ENCODE results near the gene PRR23C.
"Not testable (repeated sequence)": the region's sequence is repeated elsewhere in the genome, so short reads cannot be mapped to it uniquely, and the experiment has no call there.

Gene PRR23C

DNA sequence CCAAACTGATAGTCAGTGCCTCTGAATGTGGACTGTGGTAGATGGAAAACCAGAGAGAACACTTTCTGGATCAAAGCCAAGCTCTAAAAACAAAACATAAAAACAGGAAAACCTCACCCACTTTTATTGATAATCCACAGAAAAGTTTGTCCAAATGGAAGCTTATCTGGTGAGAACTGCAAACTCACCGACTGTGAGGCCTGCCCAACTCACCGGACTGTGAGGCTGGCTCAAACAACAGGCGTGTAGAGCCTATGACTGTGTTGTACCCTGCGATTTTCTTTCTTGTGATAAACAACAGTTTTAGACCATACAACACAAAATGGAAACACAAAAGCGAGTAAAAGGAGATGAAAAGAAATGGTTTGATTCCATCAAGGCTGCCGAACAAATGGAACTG is 7.2 kb downstream of the PRR23C start:
- H3K4me1 ChIP-seq (ENCODE audit: control insufficient read depth, insufficient read depth, low read length, poor library complexity, severe bottlenecking): no peaks in the 10 kb centered on the region
- no peak overlapping the region for H3K4me3 ChIP-seq (ENCODE audit: insufficient read depth, low read depth, low read length, poor library complexity, severe bottlenecking)
- no peaks in the 10 kb centered on the region for H3K27me3 ChIP-seq (replicated peaks; ENCODE audit: control insufficient read depth, insufficient read depth, low read length, poor library complexity, severe bottlenecking)
- H3K36me3 ChIP-seq (ENCODE audit: control insufficient read depth, insufficient read depth, low read length): no peaks in the 10 kb centered on the region
- H3K9me3 ChIP-seq (ENCODE audit: control insufficient read depth, low read length): no peaks in the 10 kb centered on the region
- DNase-seq: no peak
- H3K27ac ChIP-seq (ENCODE audit: insufficient read depth, low read length, poor library complexity, severe bottlenecking): no peak overlapping the region

DNA sequence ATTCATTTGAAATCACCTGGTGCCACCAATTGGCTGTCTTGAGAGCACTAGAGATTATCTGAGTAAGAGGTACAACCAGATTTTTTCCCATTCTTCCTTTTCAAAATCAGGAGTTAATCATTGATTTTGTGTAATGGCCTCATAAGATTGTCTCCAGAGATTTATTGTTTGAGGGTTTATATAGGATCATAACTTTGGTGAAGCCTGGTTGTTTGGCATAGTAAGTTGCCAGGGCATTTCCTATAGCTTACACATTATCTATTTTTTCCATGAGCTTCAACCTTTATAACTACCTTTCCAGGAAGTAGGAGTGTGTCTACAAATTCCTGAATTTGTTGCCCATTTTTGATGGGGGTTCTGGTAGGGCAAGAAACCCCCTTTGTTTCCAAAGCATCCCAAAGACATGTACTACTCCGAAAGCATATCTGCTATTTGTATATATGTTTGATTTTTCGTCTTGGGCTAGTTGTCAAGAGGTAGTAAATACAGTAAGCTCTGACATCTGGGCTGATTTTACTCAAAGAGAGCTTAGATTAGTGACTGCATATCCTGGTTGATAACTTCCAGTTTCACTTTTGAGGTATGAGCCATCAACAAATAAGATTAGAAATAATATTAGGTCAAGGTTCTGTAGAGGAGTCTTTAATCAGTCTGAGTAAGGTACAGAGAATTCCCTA is 12.2 kb downstream of the PRR23C start:
- DNase-seq: no peak
- Histone ChIP-seq H3K27ac (ENCODE audit: insufficient read depth, low read length, poor library complexity, severe bottlenecking) (no peak overlapping the region), H3K36me3 (ENCODE audit: control insufficient read depth, insufficient read depth, low read length) (no peaks in the 10 kb centered on the region)

DNA sequence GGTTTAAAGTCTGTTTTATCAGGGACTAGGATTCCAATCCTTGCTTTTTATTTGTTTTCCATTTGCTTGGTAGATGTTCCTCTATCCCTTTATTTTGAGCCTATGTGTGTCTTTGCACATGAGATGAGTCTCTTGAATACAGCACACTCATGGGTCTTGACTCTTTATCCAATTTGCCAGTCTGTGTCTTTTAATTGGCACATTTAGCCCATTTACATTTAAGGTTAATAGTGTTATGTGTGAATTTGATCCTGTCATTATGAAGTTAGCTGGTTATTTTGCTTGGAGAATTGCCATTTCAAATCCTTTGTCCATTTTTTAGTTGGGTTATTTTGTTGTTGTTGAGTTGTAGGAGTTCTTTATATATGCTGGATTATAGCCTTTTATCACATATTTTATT is 14.1 kb downstream of the PRR23C start:
- H3K4me3 ChIP-seq (ENCODE audit: insufficient read depth, low read depth, low read length, poor library complexity, severe bottlenecking); H3K36me3 ChIP-seq (ENCODE audit: control insufficient read depth, insufficient read depth, low read length): not testable (repeated sequence)

More for the DNA sequence above, 12.2 kb downstream of the PRR23C start:
- Histone ChIP-seq H3K4me1 (ENCODE audit: control insufficient read depth, insufficient read depth, low read length, poor library complexity, severe bottlenecking) (no peaks in the 10 kb centered on the region), H3K9me3 (ENCODE audit: control insufficient read depth, low read length) (no peaks in the 10 kb centered on the region), H3K4me3 (ENCODE audit: insufficient read depth, low read depth, low read length, poor library complexity, severe bottlenecking) (no peak overlapping the region), H3K27me3 (replicated peaks; ENCODE audit: control insufficient read depth, insufficient read depth, low read length, poor library complexity, severe bottlenecking) (no peaks in the 10 kb centered on the region)

DNA sequence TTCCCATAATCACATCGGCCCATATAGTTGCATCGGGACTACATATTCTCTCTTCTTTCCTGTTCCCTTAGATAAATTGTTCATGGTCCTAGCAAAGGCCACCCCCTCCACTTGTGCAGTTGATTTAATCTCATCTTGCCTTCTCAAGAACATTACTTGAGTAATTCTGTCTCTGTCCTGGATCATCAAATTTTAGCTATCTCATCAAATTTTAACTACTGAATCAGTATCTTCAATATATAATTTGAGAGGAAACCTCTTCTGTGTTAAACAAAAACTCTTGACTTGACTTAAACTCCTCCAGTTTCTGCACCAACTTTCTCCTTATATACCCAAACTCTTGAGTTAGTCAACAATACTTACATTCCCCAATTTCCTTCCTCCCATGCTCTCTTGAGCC is 19.7 kb downstream of the PRR23C start:
- DNase-seq: no peak
- no peaks in the 10 kb centered on the region for H3K27me3 ChIP-seq (replicated peaks; ENCODE audit: control insufficient read depth, insufficient read depth, low read length, poor library complexity, severe bottlenecking)
- no peaks in the 10 kb centered on the region for H3K9me3 ChIP-seq (ENCODE audit: control insufficient read depth, low read length)
- no peak overlapping the region for H3K27ac ChIP-seq (ENCODE audit: insufficient read depth, low read length, poor library complexity, severe bottlenecking)
- no peaks in the 10 kb centered on the region for H3K4me1 ChIP-seq (ENCODE audit: control insufficient read depth, insufficient read depth, low read length, poor library complexity, severe bottlenecking)
- H3K4me3 ChIP-seq (ENCODE audit: insufficient read depth, low read depth, low read length, poor library complexity, severe bottlenecking): no peak overlapping the region
- no peaks in the 10 kb centered on the region for H3K36me3 ChIP-seq (ENCODE audit: control insufficient read depth, insufficient read depth, low read length)

More for the DNA sequence above, 14.1 kb downstream of the PRR23C start:
- DNase-seq; H3K27me3 ChIP-seq (replicated peaks; ENCODE audit: control insufficient read depth, insufficient read depth, low read length, poor library complexity, severe bottlenecking); H3K27ac ChIP-seq (ENCODE audit: insufficient read depth, low read length, poor library complexity, severe bottlenecking); H3K9me3 ChIP-seq (ENCODE audit: control insufficient read depth, low read length); H3K4me1 ChIP-seq (ENCODE audit: control insufficient read depth, insufficient read depth, low read length, poor library complexity, severe bottlenecking): not testable (repeated sequence)

DNA sequence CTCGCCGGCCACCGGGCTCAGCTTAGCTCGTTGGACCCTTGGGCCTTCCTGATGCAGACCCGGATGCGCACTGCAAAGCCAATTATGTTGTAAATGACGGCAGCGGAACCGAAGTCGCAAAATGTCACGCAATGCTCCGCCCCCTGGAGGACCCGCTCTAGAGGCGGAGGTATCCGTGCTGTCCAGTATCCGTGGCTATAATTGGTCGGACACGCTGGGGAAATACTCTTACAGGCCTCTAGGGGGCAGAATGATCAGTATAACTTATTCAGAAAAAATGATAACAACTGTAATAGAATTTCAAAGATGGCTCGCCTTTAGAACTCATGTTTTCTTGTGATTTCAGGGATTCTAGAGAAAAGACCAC is 23.8 kb downstream of the PRR23C start, which contains the start of gene PRR23B:
TSS of gene PRR23B (minus strand) at position 59 of the 367 bp plus-strand sequence. CDS start 265 bp downstream, outside the sequence.
- no peaks in the 10 kb centered on the region for H3K36me3 ChIP-seq (ENCODE audit: control insufficient read depth, insufficient read depth, low read length)

DNA sequence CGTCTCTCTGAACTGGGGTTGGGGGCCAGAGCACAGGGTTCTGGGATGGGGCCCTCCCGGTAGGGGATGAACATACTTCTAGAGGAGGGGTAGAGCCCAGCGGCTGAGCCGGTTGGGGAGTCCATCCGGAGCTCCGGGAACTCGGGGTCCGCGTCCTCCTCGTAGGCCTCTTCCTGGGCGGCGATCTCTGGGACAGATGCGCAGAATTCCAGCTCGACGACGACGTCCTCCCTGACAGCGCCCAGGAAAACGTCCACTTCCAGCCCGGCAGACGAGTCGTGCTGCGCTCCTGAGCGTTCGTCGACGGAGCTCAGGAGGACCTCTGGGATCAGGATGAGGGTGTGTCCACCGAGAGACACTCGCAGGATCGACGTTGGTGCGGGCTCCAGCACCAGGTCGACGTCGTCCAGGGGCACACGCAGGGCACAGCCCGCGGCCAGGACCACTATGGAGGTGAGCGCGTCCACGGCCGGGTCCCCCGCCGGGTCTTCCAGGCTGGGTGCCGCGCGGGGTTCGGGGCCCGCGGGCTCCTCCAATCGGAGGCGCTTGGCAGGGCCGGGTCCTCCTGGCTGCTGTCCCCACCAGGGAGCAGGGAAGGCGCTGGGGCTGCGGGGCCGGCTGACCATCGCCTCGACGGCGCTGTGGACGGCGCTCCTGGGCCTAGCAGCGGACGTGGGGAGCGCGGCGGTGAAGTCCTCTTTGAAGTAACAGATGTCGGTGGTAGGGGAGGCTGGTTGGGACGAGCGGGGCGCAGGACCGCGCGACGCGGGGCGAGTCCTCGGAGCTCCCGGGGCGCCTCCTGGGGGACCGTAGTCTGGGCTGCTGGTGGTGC is 24.4 kb downstream of the PRR23C start:
- no peaks in the 10 kb centered on the region for H3K9me3 ChIP-seq (ENCODE audit: control insufficient read depth, low read length)
- no peaks in the 10 kb centered on the region for H3K27me3 ChIP-seq (replicated peaks; ENCODE audit: control insufficient read depth, insufficient read depth, low read length, poor library complexity, severe bottlenecking)
- no peak overlapping the region for H3K27ac ChIP-seq (ENCODE audit: insufficient read depth, low read length, poor library complexity, severe bottlenecking)
- H3K4me3 ChIP-seq (ENCODE audit: insufficient read depth, low read depth, low read length, poor library complexity, severe bottlenecking): no peak overlapping the region
- H3K4me1 ChIP-seq (ENCODE audit: control insufficient read depth, insufficient read depth, low read length, poor library complexity, severe bottlenecking): no peaks in the 10 kb centered on the region
- DNase-seq: no peak
- H3K36me3 ChIP-seq (ENCODE audit: control insufficient read depth, insufficient read depth, low read length): no peaks in the 10 kb centered on the region

More for the DNA sequence above, 23.8 kb downstream of the PRR23C start, which contains the start of gene PRR23B:
- H3K4me1 ChIP-seq (ENCODE audit: control insufficient read depth, insufficient read depth, low read length, poor library complexity, severe bottlenecking): no peaks in the 10 kb centered on the region
- H3K27me3 ChIP-seq (replicated peaks; ENCODE audit: control insufficient read depth, insufficient read depth, low read length, poor library complexity, severe bottlenecking): no peaks in the 10 kb centered on the region
- H3K4me3 ChIP-seq (ENCODE audit: insufficient read depth, low read depth, low read length, poor library complexity, severe bottlenecking): no peak within 1 kb of the TSS
- no peak for DNase-seq
- no peaks in the 10 kb centered on the region for H3K9me3 ChIP-seq (ENCODE audit: control insufficient read depth, low read length)
- H3K27ac ChIP-seq (ENCODE audit: insufficient read depth, low read length, poor library complexity, severe bottlenecking): no peak within 1 kb of the TSS

DNA sequence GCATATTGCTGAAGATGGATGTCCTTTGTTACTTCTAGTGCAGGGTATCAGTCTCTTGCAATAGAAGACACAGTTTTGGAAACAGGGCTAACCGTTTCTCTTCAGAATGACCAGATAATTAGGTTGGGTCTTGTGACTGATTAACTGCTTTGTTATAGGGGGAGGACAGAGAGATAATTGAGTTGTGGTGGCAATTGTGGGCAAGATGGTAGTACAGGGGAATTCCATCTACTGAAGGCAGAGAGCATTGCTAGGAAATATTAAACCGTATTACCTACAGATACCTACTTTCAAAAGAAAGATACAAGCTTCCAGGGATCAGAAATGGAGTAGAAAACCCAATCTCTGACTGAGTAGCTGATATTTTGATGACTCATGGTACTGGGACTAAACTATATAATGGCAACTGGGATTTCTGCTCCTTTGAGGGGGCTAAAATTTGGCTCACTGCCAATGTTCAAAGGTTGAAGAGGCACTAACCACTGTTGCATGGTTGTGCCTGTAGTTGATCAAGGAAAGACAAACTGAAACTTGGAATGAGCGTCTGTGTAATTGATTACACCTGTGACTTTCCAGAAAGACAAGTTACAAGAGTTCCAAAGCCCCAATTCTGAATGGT is 28.2 kb downstream of the PRR23C start:
- H3K4me3 ChIP-seq (ENCODE audit: insufficient read depth, low read depth, low read length, poor library complexity, severe bottlenecking): no peak overlapping the region
- H3K4me1 ChIP-seq (ENCODE audit: control insufficient read depth, insufficient read depth, low read length, poor library complexity, severe bottlenecking): no peaks in the 10 kb centered on the region
- no peaks in the 10 kb centered on the region for H3K9me3 ChIP-seq (ENCODE audit: control insufficient read depth, low read length)
- H3K27me3 ChIP-seq (replicated peaks; ENCODE audit: control insufficient read depth, insufficient read depth, low read length, poor library complexity, severe bottlenecking): no peaks in the 10 kb centered on the region
- DNase-seq: no peak
- H3K27ac ChIP-seq (ENCODE audit: insufficient read depth, low read length, poor library complexity, severe bottlenecking): no peak overlapping the region
- H3K36me3 ChIP-seq (ENCODE audit: control insufficient read depth, insufficient read depth, low read length): no peaks in the 10 kb centered on the region

DNA sequence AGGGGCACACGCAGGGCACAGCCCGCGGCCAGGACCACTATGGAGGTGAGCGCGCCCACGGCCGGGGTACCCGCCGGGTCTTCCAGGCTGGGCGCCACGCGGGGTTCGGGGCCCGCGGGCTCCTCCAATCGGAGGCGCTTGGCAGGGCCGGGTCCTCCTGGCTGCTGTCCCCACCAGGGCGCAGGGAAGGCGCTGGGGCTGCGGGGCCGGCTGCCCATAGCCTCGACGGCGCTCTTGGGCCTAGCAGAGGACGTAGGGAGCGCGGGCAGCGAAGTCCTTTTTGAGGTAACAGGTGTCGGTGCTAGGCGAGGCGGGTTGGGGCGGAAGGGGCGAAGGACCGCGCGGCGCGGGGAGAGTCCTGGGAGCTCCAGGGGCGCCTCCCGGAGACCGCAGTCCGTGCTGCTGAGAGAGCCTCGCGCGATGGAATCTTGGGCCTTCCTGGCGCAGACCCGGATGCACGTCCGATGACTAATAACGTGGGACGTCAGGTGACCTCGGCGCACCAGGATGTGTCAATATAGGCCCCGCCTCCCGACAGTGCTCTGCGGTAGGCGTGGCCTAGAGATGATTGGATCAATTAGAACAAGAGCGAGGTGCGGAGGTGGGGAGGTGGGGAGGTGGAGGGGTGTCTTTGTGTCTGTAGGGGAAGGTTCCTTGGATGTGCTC is 38.5 kb downstream of the PRR23C start, which contains the start of gene PRR23A:
TSS of gene PRR23A (minus strand) at position 218 of the 666 bp plus-strand sequence. CDS start at position 218, 0 bp downstream.
- no peak for DNase-seq
- no peaks in the 10 kb centered on the region for H3K36me3 ChIP-seq (ENCODE audit: control insufficient read depth, insufficient read depth, low read length)
- no peaks in the 10 kb centered on the region for H3K27me3 ChIP-seq (replicated peaks; ENCODE audit: control insufficient read depth, insufficient read depth, low read length, poor library complexity, severe bottlenecking)
- H3K4me3 ChIP-seq (ENCODE audit: insufficient read depth, low read depth, low read length, poor library complexity, severe bottlenecking): no peak within 1 kb of the TSS
- no peaks in the 10 kb centered on the region for H3K9me3 ChIP-seq (ENCODE audit: control insufficient read depth, low read length)
- no peak within 1 kb of the TSS for H3K27ac ChIP-seq (ENCODE audit: insufficient read depth, low read length, poor library complexity, severe bottlenecking)
- H3K4me1 ChIP-seq (ENCODE audit: control insufficient read depth, insufficient read depth, low read length, poor library complexity, severe bottlenecking): no peaks in the 10 kb centered on the region

DNA sequence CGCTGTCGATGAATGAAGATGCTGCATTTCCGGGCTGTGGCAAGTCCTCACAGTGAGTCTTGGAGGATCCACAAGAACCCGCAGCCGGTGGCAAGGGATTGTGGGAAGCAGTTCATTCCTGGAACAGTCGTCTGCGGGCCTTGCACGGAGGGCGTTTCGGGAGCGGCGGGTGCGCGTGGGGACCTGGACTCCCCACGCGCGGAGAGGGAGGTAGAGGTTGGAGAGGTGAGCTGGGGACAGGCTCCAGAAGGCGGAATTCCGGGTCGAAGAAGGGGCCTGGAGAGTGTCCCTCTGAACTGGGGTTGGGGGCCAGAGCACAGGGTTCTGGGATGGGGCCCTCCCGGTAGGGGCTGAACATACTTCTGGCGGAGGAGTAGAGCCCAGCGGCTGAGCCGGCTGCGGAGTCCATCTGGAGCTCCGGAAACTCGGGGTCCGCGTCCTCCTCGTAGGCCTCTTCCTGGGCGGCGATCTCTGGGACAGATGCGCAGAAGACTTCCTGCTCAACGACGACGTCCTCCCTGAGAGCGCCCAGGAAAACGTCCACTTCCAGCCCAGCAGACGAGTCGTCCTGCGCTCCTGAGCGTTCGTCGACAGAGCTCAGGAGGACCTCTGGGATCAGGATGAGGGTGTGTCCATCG is 39.2 kb downstream of the PRR23C start:
- no peaks in the 10 kb centered on the region for H3K27me3 ChIP-seq (replicated peaks; ENCODE audit: control insufficient read depth, insufficient read depth, low read length, poor library complexity, severe bottlenecking)
- H3K27ac ChIP-seq (ENCODE audit: insufficient read depth, low read length, poor library complexity, severe bottlenecking): no peak overlapping the region
- no peaks in the 10 kb centered on the region for H3K36me3 ChIP-seq (ENCODE audit: control insufficient read depth, insufficient read depth, low read length)
- H3K4me3 ChIP-seq (ENCODE audit: insufficient read depth, low read depth, low read length, poor library complexity, severe bottlenecking): no peak overlapping the region
- no peaks in the 10 kb centered on the region for H3K9me3 ChIP-seq (ENCODE audit: control insufficient read depth, low read length)
- H3K4me1 ChIP-seq (ENCODE audit: control insufficient read depth, insufficient read depth, low read length, poor library complexity, severe bottlenecking): no peaks in the 10 kb centered on the region
- DNase-seq: no peak

Measured in effector memory CD4-positive, alpha-beta T cell (primary cell).